ENCODE results near the gene NELFE. TPM values are rescaled to one million over a fixed set of nuclear protein-coding genes. Genes with fewer than 3 reads are reported as not detected.

Gene NELFE
- total RNA-seq, 1 donor from 2014 or later = 47.7 TPM

- H3K27ac Mint-ChIP-seq (ENCODE audit: unreplicated experiment) = no peak overlapping the region
- Histone ChIP-seq H3K27me3 (ENCODE audit: insufficient read depth, low read length) (no peaks in the 10 kb centered on the region), H3K9me3 (ENCODE audit: insufficient read depth, low read depth, low read length) (no peaks in the 10 kb centered on the region), H2AFZ (ENCODE audit: low read depth, low read length) (no peak overlapping the region), H4K20me1 (ENCODE audit: insufficient read depth, low read length) (peaks cover 4% of the 10 kb centered on the region), H3K4me2 (ENCODE audit: low read length) (no peak overlapping the region), H3K79me2 (ENCODE audit: insufficient read depth, low read length) (peaks cover 40% of the 10 kb centered on the region), H3K4me3 (ENCODE audit: insufficient read depth, low read depth, low read length) (no peak overlapping the region), H3K27ac (ENCODE audit: low read depth, low read length) (no peak overlapping the region), H3K4me1 (ENCODE audit: insufficient read depth, low read length) (peaks cover 17% of the 10 kb centered on the region), H3K36me3 (ENCODE audit: insufficient read depth, low read length) (peaks cover 13% of the 10 kb centered on the region), H3K9ac (ENCODE audit: low read length) (no peak overlapping the region)
- TF ChIP-seq, protein P1, sequence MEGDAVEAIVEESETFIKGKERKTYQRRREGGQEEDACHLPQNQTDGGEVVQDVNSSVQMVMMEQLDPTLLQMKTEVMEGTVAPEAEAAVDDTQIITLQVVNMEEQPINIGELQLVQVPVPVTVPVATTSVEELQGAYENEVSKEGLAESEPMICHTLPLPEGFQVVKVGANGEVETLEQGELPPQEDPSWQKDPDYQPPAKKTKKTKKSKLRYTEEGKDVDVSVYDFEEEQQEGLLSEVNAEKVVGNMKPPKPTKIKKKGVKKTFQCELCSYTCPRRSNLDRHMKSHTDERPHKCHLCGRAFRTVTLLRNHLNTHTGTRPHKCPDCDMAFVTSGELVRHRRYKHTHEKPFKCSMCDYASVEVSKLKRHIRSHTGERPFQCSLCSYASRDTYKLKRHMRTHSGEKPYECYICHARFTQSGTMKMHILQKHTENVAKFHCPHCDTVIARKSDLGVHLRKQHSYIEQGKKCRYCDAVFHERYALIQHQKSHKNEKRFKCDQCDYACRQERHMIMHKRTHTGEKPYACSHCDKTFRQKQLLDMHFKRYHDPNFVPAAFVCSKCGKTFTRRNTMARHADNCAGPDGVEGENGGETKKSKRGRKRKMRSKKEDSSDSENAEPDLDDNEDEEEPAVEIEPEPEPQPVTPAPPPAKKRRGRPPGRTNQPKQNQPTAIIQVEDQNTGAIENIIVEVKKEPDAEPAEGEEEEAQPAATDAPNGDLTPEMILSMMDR (IDR thresholded peaks at IDR 0.05; ENCODE audit: insufficient read depth, low read depth, low read length) = no peak
- TF ChIP-seq EZH2 (IDR thresholded peaks at IDR 0.05; ENCODE audit: insufficient read depth, low read length) = no peak
- DNase-seq (ENCODE audit: low read depth) (no peak), FAIRE-seq (no peak)
- no peaks in the 10 kb centered on the region for H3K27me3 Mint-ChIP-seq (ENCODE audit: low read depth, unreplicated experiment)
- H3K9me3 Mint-ChIP-seq (ENCODE audit: unreplicated experiment) = no peaks in the 10 kb centered on the region
- H3K36me3 Mint-ChIP-seq (ENCODE audit: low read depth, unreplicated experiment) = peaks cover 22% of the 10 kb centered on the region
- peak overlapping the region; percentile 50 for H3K4me3 Mint-ChIP-seq (ENCODE audit: unreplicated experiment)
- peaks cover 14% of the 10 kb centered on the region for H3K4me1 Mint-ChIP-seq (ENCODE audit: low read depth, unreplicated experiment)
Observed at GRCh38 chr6:31961616-31962015, 2.8 kb upstream of the NELFE start.

DNA sequence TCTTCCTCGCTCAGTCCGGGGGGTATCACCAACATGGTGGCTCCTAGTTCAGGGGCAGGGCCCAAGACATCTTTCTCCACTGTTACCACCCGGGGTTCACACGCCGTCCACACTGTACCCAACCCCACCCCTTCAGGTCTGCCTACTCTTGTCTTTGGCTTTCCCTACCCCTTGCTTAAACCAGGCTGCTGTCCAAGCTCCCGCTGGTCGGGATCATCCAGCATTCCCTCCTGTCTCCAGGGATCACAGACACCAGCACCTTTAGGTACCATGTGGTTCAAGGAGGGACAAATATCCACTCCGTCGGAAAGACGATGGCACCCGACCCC is 395 bp downstream of the NELFE start:
- Histone ChIP-seq H3K9ac (ENCODE audit: low read length) (peak overlapping the region; percentile 97), H3K27me3 (ENCODE audit: insufficient read depth, low read length) (no peaks in the 10 kb centered on the region), H3K4me2 (ENCODE audit: low read length) (peak overlapping the region; percentile 98), H3K4me1 (ENCODE audit: insufficient read depth, low read length) (peaks cover 17% of the 10 kb centered on the region), H3K9me3 (ENCODE audit: insufficient read depth, low read depth, low read length) (no peaks in the 10 kb centered on the region), H3K4me3 (ENCODE audit: insufficient read depth, low read depth, low read length) (peak overlapping the region; percentile 95), H3K36me3 (ENCODE audit: insufficient read depth, low read length) (peaks cover 24% of the 10 kb centered on the region), H3K79me2 (ENCODE audit: insufficient read depth, low read length) (peaks cover 42% of the 10 kb centered on the region), H2AFZ (ENCODE audit: low read depth, low read length) (peak overlapping the region; percentile 90), H3K27ac (ENCODE audit: low read depth, low read length) (peak overlapping the region; percentile 74), H4K20me1 (ENCODE audit: insufficient read depth, low read length) (peaks cover 4% of the 10 kb centered on the region)
- Mint-ChIP-seq H3K27me3 (ENCODE audit: low read depth, unreplicated experiment) (no peaks in the 10 kb centered on the region), H3K9me3 (ENCODE audit: unreplicated experiment) (no peaks in the 10 kb centered on the region), H3K4me3 (ENCODE audit: unreplicated experiment) (peak overlapping the region; percentile 94), H3K27ac (ENCODE audit: unreplicated experiment) (peak overlapping the region; percentile 90), H3K4me1 (ENCODE audit: low read depth, unreplicated experiment) (peaks cover 14% of the 10 kb centered on the region), H3K36me3 (ENCODE audit: low read depth, unreplicated experiment) (peaks cover 33% of the 10 kb centered on the region)
- DNase-seq (ENCODE audit: low read depth) = no peak
- TF ChIP-seq, protein P1 (IDR thresholded peaks at IDR 0.05; ENCODE audit: insufficient read depth, low read depth, low read length) = no peak
- TF ChIP-seq EZH2 (IDR thresholded peaks at IDR 0.05; ENCODE audit: insufficient read depth, low read length) = no peak
- no peak for FAIRE-seq

DNA sequence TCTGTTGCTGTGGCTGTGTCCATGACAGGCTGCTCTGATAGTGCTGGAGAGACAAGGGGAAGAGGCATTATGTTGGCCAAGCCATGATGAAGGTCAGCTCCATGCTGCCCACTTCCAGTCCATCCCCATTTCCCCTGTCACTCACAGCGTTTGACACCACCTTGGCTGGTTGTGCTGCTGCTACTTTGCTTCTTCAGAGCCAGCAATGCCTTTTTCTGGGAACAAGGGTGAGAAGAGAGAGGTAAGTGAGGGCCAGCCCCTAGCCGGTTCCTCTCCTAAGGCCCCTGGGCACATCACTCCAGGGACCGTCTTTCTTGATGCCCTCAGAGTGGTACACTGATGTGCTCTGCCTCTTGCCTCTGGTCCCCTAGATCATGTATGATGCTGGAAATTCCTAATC is 2.0 kb downstream of the NELFE start:
- no peak overlapping the region for H3K4me3 Mint-ChIP-seq (ENCODE audit: unreplicated experiment)
- no peak for FAIRE-seq

More for the DNA sequence above, 2.0 kb downstream of the NELFE start:
- H3K36me3 Mint-ChIP-seq (ENCODE audit: low read depth, unreplicated experiment) = peaks cover 22% of the 10 kb centered on the region
- H3K27me3 Mint-ChIP-seq (ENCODE audit: low read depth, unreplicated experiment) = no peaks in the 10 kb centered on the region
- no peak for DNase-seq (ENCODE audit: low read depth)
- peaks cover 42% of the 10 kb centered on the region for H3K79me2 ChIP-seq (ENCODE audit: insufficient read depth, low read length)
- no peak overlapping the region for H3K4me3 ChIP-seq (ENCODE audit: insufficient read depth, low read depth, low read length)
- H3K9me3 Mint-ChIP-seq (ENCODE audit: unreplicated experiment) = no peaks in the 10 kb centered on the region
- no peak overlapping the region for H2AFZ ChIP-seq (ENCODE audit: low read depth, low read length)
- H4K20me1 ChIP-seq (ENCODE audit: insufficient read depth, low read length) = peaks cover 4% of the 10 kb centered on the region
- H3K27ac ChIP-seq (ENCODE audit: low read depth, low read length) = no peak overlapping the region
- peaks cover 14% of the 10 kb centered on the region for H3K4me1 Mint-ChIP-seq (ENCODE audit: low read depth, unreplicated experiment)
- no peak overlapping the region for H3K9ac ChIP-seq (ENCODE audit: low read length)
- H3K9me3 ChIP-seq (ENCODE audit: insufficient read depth, low read depth, low read length) = no peaks in the 10 kb centered on the region
- H3K27ac Mint-ChIP-seq (ENCODE audit: unreplicated experiment) = no peak overlapping the region
- no peaks in the 10 kb centered on the region for H3K27me3 ChIP-seq (ENCODE audit: insufficient read depth, low read length)
- H3K4me2 ChIP-seq (ENCODE audit: low read length) = no peak overlapping the region
- H3K36me3 ChIP-seq (ENCODE audit: insufficient read depth, low read length) = peaks cover 30% of the 10 kb centered on the region
- peaks cover 17% of the 10 kb centered on the region for H3K4me1 ChIP-seq (ENCODE audit: insufficient read depth, low read length)
- TF ChIP-seq, protein P1 (IDR thresholded peaks at IDR 0.05; ENCODE audit: insufficient read depth, low read depth, low read length) = no peak
- no peak for TF ChIP-seq EZH2 (IDR thresholded peaks at IDR 0.05; ENCODE audit: insufficient read depth, low read length)

Data from astrocyte (in vitro differentiated cells and primary cell).